ENCODE measurements around the gene FRA10AC1.

The FRA10AC1 gene

DNA sequence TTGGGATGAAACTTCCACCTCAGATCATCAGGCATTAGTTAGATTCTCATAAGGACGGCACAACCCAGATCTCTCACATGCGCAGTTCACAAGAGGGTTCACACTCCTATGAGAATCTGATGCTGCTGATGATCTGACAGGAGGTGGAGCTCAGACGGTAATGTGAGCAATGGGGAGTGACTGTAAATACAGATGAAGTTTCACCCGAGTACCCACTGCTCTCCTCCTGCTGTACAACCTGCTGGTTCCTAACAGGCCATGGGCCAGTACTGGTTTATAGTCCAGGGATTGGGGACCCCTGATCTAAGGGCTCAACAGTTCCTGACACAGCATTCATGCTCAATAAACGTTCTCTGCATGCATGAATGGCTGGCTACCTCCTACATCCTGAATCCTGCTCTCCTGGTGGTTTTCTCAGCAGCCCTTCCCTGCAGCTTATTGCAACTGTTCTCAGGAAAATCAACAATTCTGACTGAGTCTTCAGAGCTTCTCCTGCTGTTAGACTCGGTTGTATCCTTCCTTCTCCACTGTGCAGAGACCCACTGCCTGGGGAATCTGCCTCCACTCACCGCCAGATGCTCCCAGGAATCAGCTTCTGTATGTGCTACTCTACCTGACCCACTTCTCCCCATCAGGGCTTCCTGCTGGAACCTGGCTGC is 72.6 kb downstream of the FRA10AC1 start:
- no peak for DNase-seq (ENCODE audit: low read depth in 2 of 2)

GRCh38 chr10:93628858-93629257 is 73.5 kb downstream of the FRA10AC1 start:
- DNase-seq (ENCODE audit: low read depth in 2 of 2), result no peak

- DNase-seq (ENCODE audit: low read depth in 2 of 2), result no peak
Observed at GRCh38 chr10:93622942-93623341, 79.5 kb downstream of the FRA10AC1 start.

DNA sequence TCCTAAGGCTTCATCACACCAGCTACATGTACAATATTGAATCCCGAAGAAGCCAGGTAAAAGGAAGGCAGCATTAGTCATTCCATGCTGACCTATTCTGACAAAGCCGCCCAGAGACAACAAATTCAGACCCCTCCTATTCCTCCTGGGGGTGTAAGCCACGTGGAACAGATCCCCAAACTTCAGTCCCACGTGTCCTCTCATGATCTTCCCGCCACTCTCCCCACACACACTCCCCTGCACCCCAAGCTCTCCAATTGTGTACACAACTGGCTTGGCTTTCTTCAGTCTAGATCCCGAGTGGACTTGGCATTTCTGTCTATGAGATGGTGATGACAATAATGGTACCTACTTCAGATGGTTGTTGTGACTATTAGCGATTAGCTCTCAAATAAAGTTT is 81.5 kb downstream of the FRA10AC1 start:
- DNase-seq (ENCODE audit: low read depth in 2 of 2), result no peak

Data from fibroblast of skin of left quadriceps (primary cell).